NB4 (cell line): ENCODE results near the gene EGFL7.

Source experiments
- POLR2A ChIP-seq: IDR thresholded peaks from 2 replicates; pipeline ENCODE4 v1.6.1; 2011; ENCODE audit warnings: mild to moderate bottlenecking; ENCODE audit not compliant: insufficient read length; ENCODE audit errors: extremely low read depth
- TF ChIP-seq, protein P1 (sequence below): IDR thresholded peaks from one replicate; pipeline ENCODE4 v1.5.1; 2012; ENCODE audit warnings: low read depth, low read length

DNA sequence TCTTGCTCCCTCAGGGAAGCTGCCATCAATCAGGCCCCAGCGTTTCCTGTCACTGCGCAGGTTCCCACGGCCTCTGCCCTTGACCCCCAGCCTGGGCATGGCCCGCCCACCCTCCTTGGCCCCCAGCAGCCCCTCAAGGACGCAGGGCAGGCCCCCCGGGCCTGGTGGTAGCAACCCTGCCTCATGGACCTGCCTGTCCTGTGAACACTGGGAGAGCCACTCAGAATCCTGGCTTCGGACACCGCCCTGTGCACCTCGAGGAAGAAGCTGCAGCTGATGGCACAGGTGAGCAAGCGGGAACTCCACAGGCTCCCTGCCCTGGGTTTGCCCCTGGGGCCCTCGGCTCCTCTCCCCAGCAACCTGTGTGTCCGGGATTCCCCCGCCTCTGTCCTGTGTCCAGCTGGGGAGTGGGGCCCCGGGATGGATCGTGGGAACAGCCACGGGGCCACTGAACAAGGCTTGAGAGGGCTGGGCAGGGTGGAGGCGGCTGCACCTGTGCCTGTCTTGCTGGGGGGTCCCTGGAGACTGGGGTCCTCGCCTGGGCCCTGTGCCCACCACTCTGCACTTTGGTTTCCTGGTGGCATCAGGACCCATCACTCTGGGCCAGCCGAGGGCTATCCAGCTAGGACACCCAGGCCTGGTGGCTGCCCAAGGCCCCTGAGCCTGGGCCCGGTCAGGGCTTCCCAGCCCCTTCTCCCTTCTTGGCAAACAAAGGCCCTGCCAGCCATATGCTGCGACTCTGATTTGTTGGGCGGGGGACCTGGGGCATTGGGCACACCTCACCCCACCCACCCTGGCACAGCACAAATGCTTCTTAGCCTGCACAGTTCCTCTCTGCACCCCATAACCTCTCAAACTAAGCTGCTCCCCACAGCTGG is 33.5 kb upstream of the EGFL7 start:
- TF ChIP-seq POLR2A, result no peak
- TF ChIP-seq, protein P1, sequence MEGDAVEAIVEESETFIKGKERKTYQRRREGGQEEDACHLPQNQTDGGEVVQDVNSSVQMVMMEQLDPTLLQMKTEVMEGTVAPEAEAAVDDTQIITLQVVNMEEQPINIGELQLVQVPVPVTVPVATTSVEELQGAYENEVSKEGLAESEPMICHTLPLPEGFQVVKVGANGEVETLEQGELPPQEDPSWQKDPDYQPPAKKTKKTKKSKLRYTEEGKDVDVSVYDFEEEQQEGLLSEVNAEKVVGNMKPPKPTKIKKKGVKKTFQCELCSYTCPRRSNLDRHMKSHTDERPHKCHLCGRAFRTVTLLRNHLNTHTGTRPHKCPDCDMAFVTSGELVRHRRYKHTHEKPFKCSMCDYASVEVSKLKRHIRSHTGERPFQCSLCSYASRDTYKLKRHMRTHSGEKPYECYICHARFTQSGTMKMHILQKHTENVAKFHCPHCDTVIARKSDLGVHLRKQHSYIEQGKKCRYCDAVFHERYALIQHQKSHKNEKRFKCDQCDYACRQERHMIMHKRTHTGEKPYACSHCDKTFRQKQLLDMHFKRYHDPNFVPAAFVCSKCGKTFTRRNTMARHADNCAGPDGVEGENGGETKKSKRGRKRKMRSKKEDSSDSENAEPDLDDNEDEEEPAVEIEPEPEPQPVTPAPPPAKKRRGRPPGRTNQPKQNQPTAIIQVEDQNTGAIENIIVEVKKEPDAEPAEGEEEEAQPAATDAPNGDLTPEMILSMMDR, result no peak
